ACHN (cell line): Measurements from ENCODE around the gene USP16.
"Not testable (repeated sequence)": the region's sequence is repeated elsewhere in the genome, so short reads cannot be mapped to it uniquely, and the experiment has no call there.

Experiments used
- DNase-seq: peaks from one replicate; pipeline ENCODE4 v3.0.0-alpha.2; 2015
- in situ Hi-C: cut with HindIII; loops from 2 replicates; pipeline ENCODE4 v1.10.0; 2017; ENCODE audit warnings: low sequenced_read_pairs, low pct_ligation_motif_present, low pct_unique_long_range_greater_than_20kb

Gene USP16

GRCh38 chr21:29076731-29077640 is 52.5 kb downstream of the USP16 start:
- DNase-seq = not testable (repeated sequence)
- in situ Hi-C loops = loop anchor here (25.0 kb wide), 1 partner anchor 285 kb away; no protein-coding TSS in a partner anchor

GRCh38 chr21:29077651-29078090 is 53.2 kb downstream of the USP16 start:
- DNase-seq = no peak

GRCh38 chr21:29078869-29079767 is 54.6 kb downstream of the USP16 start:
- in situ Hi-C loops = loop anchor here (25.0 kb wide), 1 partner anchor 283 kb away; no protein-coding TSS in a partner anchor
- no peak for DNase-seq

More at GRCh38 chr21:29077651-29078090, 53.2 kb downstream of the USP16 start:
- in situ Hi-C loops = loop anchor here (25.0 kb wide), 1 partner anchor 285 kb away; no protein-coding TSS in a partner anchor

- no peak for DNase-seq
- in situ Hi-C loops = loop anchor here (25.0 kb wide), 1 partner anchor 282 kb away; no protein-coding TSS in a partner anchor
Observed at GRCh38 chr21:29080454-29080941, 56.0 kb downstream of the USP16 start.

- no peak for DNase-seq
- in situ Hi-C loops = loop anchor here (25.0 kb wide), 1 partner anchor 280 kb away; no protein-coding TSS in a partner anchor
Observed at GRCh38 chr21:29082046-29082815, 57.8 kb downstream of the USP16 start.

- DNase-seq = no peak
- in situ Hi-C loops = loop anchor here (25.0 kb wide), 1 partner anchor 279 kb away; no protein-coding TSS in a partner anchor
Observed at GRCh38 chr21:29083306-29083705, 58.8 kb downstream of the USP16 start.

GRCh38 chr21:29084372-29084771 is 59.9 kb downstream of the USP16 start:
- in situ Hi-C loops = loop anchor here (25.0 kb wide), 1 partner anchor 278 kb away; no protein-coding TSS in a partner anchor
- DNase-seq = no peak

- in situ Hi-C loops = loop anchor here (25.0 kb wide), 1 partner anchor 277 kb away; no protein-coding TSS in a partner anchor
- DNase-seq = no peak
Observed at GRCh38 chr21:29085106-29085752, 60.8 kb downstream of the USP16 start.

GRCh38 chr21:29091033-29091432 is 66.6 kb downstream of the USP16 start:
- no peak for DNase-seq
- in situ Hi-C loops = loop anchor here (25.0 kb wide), 1 partner anchor 271 kb away; no protein-coding TSS in a partner anchor

- DNase-seq = no peak
- in situ Hi-C loops = loop anchor here (25.0 kb wide), 1 partner anchor 270 kb away; no protein-coding TSS in a partner anchor
Observed at GRCh38 chr21:29092102-29092959, 67.9 kb downstream of the USP16 start.

- in situ Hi-C loops = loop anchor here (25.0 kb wide), 1 partner anchor 266 kb away; no protein-coding TSS in a partner anchor
- DNase-seq = no peak
Observed at GRCh38 chr21:29096218-29097015, 71.9 kb downstream of the USP16 start.

GRCh38 chr21:29098156-29098555 is 73.7 kb downstream of the USP16 start:
- no peak for DNase-seq
- in situ Hi-C loops = loop anchor here (25.0 kb wide), 1 partner anchor 264 kb away; no protein-coding TSS in a partner anchor

GRCh38 chr21:29102791-29103257 is 78.4 kb downstream of the USP16 start:
- in situ Hi-C loops = no loop called here
- DNase-seq = no peak
